Hematopoietic multipotent progenitor cell treated with erythropoietin and hydrocortisone succinate and interleukin-3 and kit ligand, for 15 days (in vitro differentiated cells): ENCODE results near the gene WTAP.
"Not testable (repeated sequence)": the region's sequence is repeated elsewhere in the genome, so short reads cannot be mapped to it uniquely, and the experiment has no call there.

Experiments used
- DNase-seq: peaks from one replicate; pipeline ENCODE4 v3.0.0-alpha.2; 2015; ENCODE audit warnings: low spot score

The WTAP gene

GRCh38 chr6:159726918-159727716 lies at the start of gene WTAP:
Gene WTAP (plus strand): TSS chr6:159727506. CDS start chr6:159736266, 8,760 bp downstream.
- peak; percentile 95 for DNase-seq

GRCh38 chr6:159677506-159678165 lies 49.7 kb upstream of the WTAP start:
- no peak for DNase-seq

GRCh38 chr6:159678574-159678973 lies 48.7 kb upstream of the WTAP start:
- DNase-seq: no peak

- DNase-seq: no peak
Measured at GRCh38 chr6:159679091-159680077, 47.9 kb upstream of the WTAP start.

GRCh38 chr6:159680104-159680503 lies 47.2 kb upstream of the WTAP start:
- no peak for DNase-seq

- DNase-seq: no peak
Measured at GRCh38 chr6:159681191-159681880, 46.0 kb upstream of the WTAP start.

- no peak for DNase-seq
Measured at GRCh38 chr6:159682295-159682694, 45.0 kb upstream of the WTAP start.

- DNase-seq: no peak
Measured at GRCh38 chr6:159682810-159683209, 44.5 kb upstream of the WTAP start.

- DNase-seq: no peak
Measured at GRCh38 chr6:159684013-159684304, 43.3 kb upstream of the WTAP start.

- no peak for DNase-seq
Measured at GRCh38 chr6:159686040-159686439, 41.3 kb upstream of the WTAP start.

GRCh38 chr6:159686703-159687102 lies 40.6 kb upstream of the WTAP start:
- DNase-seq: peak; percentile 22

GRCh38 chr6:159687341-159687740 lies 40.0 kb upstream of the WTAP start:
- DNase-seq: peak; percentile 3

- no peak for DNase-seq
Measured at GRCh38 chr6:159688266-159688905, 38.9 kb upstream of the WTAP start.

- no peak for DNase-seq
Measured at GRCh38 chr6:159689001-159689400, 38.3 kb upstream of the WTAP start.

GRCh38 chr6:159690135-159690534 lies 37.2 kb upstream of the WTAP start:
- DNase-seq: not testable (repeated sequence)

- DNase-seq: peak; percentile 80
Measured at GRCh38 chr6:159691133-159691962, 36.0 kb upstream of the WTAP start.

GRCh38 chr6:159691963-159692287 lies 35.4 kb upstream of the WTAP start:
- no peak for DNase-seq

- peak; percentile 57 for DNase-seq
Measured at GRCh38 chr6:159692303-159693127, 34.8 kb upstream of the WTAP start.

GRCh38 chr6:159693128-159693893 lies 34.0 kb upstream of the WTAP start, which contains the start of gene SOD2:
Gene SOD2 (minus strand): TSS chr6:159693241. CDS start chr6:159693167, 74 bp downstream.
- peak; percentile 85 for DNase-seq
